ENCODE results near the gene MEGF9. TPM values are rescaled to one million over a fixed set of nuclear protein-coding genes. Genes with fewer than 3 reads are reported as not detected.

The MEGF9 gene
- polyA plus RNA-seq, 1 of the 3 experiments (the other 2 are of a cell fraction), result 1.8 TPM

DNA sequence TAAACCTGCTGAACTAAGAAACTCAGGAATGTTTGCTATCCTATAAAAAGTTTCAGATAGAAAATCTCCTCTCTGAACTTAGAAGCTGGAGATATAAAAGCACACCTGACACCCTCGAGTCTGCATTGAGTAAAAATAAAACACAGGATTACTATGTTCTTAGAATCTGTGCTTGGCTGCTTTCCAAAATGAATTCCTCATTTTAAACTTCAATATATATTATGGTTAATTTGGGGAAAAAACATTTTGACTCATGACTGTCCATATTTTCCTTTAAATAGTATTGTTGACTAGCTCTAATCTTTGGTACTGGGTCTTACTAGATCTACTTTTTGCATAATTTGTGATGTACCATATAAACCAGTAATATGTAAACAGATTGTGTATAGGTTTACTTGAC is 42.3 kb upstream of the MEGF9 start:
- 46% methylated on average over 1 of the region's 1 CpG for WGBS (ENCODE audit: low lambda C conversion rate)
- CTCF ChIA-PET, result interaction anchor here (0.6 to 3.3 kb wide), 42 partner anchors 9 to 643 kb away, joined by 3 to 47 read pairs (median 4); partner anchors contain the start of gene FBXW2

DNA sequence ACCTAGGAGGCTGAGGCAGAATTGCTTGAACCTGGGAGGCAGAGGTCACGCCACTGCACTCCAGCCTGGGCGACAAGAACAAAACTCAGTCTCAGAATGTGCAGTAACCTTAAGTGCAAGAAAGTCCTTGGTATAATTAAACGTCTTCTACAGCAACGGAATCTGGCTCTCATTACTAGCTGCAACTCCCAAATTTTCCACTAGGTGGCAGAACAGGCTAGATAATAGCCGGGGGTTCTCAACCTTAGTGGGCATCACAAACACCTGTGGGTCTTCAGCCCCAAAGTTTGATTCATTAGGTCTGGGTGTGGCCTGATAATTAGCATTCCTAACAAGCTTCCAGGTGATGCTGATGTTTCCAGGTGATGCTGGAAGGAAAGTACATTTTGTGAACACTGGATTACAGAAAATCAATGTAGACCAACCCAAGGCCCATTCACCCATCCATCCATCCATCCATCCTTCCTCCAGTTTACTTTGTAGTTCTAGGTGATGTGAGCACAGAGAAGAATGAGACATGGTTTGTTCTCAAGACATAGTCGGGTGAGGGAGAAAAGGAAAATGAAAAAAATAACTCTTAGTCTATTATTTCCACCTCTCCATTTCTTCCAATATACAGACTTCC is 41.7 kb upstream of the MEGF9 start:
- H3K9ac ChIP-seq, result no peak overlapping the region
- no peaks in the 10 kb centered on the region for H4K20me1 ChIP-seq (ENCODE audit: insufficient read depth)
- DNase-seq, result peak; percentile 86
- no peaks in the 10 kb centered on the region for H3K9me2 ChIP-seq
- ChIA-PET POLR2A (no interaction called here), CTCF (interaction anchor here (0.5 to 3.3 kb wide), 50 partner anchors 8 to 643 kb away, joined by 3 to 47 read pairs (median 4); partner anchors contain the start of gene FBXW2)
- peaks cover 0 to 8% of the 10 kb centered on the region in 2 experiments; a peak in 1 of 4 replicates for H3K4me1 ChIP-seq (ENCODE audit: control insufficient read depth in 1 of 2, insufficient read depth in 2 of 2, low read depth in 1 of 2, low read length in 1 of 2)
- TF ChIP-seq FOXJ3 (CRISPR knock-in tag; IDR thresholded peaks at IDR 0.05) (no peak), RAD21 (IDR thresholded peaks at IDR 0.05; ENCODE audit: low read length) (peak; percentile 94), MXI1 (IDR thresholded peaks at IDR 0.05; ENCODE audit: low read depth, low read length) (no peak), TCF12 (IDR thresholded peaks at IDR 0.05) (peak; percentile 23; the same call in 1 of the 2 replicates), CHD2 (IDR thresholded peaks at IDR 0.05; ENCODE audit: low read length, partially characterized antibody) (no peak), EZH2phosphoT487 (IDR thresholded peaks at IDR 0.05; ENCODE audit: borderline replicate concordance, low read depth) (no peak), RFX5 (IDR thresholded peaks at IDR 0.05; ENCODE audit: low read length) (no peak), GABPA (IDR thresholded peaks at IDR 0.05; ENCODE audit: low read depth) (no peak), NRF1 (IDR thresholded peaks at IDR 0.05; ENCODE audit: low read depth, low read length) (no peak), SMC3 (IDR thresholded peaks at IDR 0.05; ENCODE audit: low read depth, low read length) (peak; percentile 74)
- TF ChIP-seq, protein P1, sequence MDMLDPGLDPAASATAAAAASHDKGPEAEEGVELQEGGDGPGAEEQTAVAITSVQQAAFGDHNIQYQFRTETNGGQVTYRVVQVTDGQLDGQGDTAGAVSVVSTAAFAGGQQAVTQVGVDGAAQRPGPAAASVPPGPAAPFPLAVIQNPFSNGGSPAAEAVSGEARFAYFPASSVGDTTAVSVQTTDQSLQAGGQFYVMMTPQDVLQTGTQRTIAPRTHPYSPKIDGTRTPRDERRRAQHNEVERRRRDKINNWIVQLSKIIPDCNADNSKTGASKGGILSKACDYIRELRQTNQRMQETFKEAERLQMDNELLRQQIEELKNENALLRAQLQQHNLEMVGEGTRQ (IDR thresholded peaks at IDR 0.05; ENCODE audit: borderline replicate concordance, low read depth, low read length), result no peak
- TF ChIP-seq, protein P2, sequence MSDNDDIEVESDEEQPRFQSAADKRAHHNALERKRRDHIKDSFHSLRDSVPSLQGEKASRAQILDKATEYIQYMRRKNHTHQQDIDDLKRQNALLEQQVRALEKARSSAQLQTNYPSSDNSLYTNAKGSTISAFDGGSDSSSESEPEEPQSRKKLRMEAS (IDR thresholded peaks at IDR 0.05; ENCODE audit: low read depth), result no peak
- TF ChIP-seq, protein P3, sequence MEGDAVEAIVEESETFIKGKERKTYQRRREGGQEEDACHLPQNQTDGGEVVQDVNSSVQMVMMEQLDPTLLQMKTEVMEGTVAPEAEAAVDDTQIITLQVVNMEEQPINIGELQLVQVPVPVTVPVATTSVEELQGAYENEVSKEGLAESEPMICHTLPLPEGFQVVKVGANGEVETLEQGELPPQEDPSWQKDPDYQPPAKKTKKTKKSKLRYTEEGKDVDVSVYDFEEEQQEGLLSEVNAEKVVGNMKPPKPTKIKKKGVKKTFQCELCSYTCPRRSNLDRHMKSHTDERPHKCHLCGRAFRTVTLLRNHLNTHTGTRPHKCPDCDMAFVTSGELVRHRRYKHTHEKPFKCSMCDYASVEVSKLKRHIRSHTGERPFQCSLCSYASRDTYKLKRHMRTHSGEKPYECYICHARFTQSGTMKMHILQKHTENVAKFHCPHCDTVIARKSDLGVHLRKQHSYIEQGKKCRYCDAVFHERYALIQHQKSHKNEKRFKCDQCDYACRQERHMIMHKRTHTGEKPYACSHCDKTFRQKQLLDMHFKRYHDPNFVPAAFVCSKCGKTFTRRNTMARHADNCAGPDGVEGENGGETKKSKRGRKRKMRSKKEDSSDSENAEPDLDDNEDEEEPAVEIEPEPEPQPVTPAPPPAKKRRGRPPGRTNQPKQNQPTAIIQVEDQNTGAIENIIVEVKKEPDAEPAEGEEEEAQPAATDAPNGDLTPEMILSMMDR (IDR thresholded peaks at IDR 0.05), result peak; percentile 90
- peak overlapping the region in 1 of 2 experiments; percentile 26; a peak in 1 of 4 replicates for H3K4me3 ChIP-seq (ENCODE audit: low read depth in 2 of 2, low read length in 1 of 2)
- no peak overlapping the region; a peak in 1 of 4 replicates for H3K27ac ChIP-seq (ENCODE audit: low read depth in 2 of 2, low read length in 1 of 2)
- peaks cover 0 to 11% of the 10 kb centered on the region in 2 experiments for H3K36me3 ChIP-seq (replicated peaks in 1 of 2; ENCODE audit: control insufficient read depth in 1 of 2, insufficient read depth in 2 of 2, low read length in 1 of 2)
- no peaks in the 10 kb centered on the region for H3K27me3 ChIP-seq (ENCODE audit: insufficient read depth)
- 6% methylated on average over 6 of the region's 6 CpGs for WGBS (ENCODE audit: low lambda C conversion rate)
- no peaks in the 10 kb centered on the region for H3K79me2 ChIP-seq (ENCODE audit: insufficient read depth)
- H3F3A ChIP-seq (replicated peaks; ENCODE audit: insufficient read depth), result peaks cover 23% of the 10 kb centered on the region
- no peak overlapping the region for H3K4me2 ChIP-seq
- no peaks in the 10 kb centered on the region for H3K9me3 ChIP-seq
- no peak overlapping the region for H2AFZ ChIP-seq (ENCODE audit: low read depth)

More for the DNA sequence above, 42.3 kb upstream of the MEGF9 start:
- peaks cover 0 to 8% of the 10 kb centered on the region in 2 experiments; a peak in 1 of 4 replicates for H3K4me1 ChIP-seq (ENCODE audit: control insufficient read depth in 1 of 2, insufficient read depth in 2 of 2, low read depth in 1 of 2, low read length in 1 of 2)
- H2AFZ ChIP-seq (ENCODE audit: low read depth), result no peak overlapping the region
- POLR2A ChIA-PET, result no interaction called here
- no peak overlapping the region for H3K4me2 ChIP-seq
- no peak overlapping the region for H3K9ac ChIP-seq
- no peak overlapping the region for H3K4me3 ChIP-seq (ENCODE audit: low read depth in 2 of 2, low read length in 1 of 2)
- H3K36me3 ChIP-seq (replicated peaks in 1 of 2; ENCODE audit: control insufficient read depth in 1 of 2, insufficient read depth in 2 of 2, low read length in 1 of 2), result peaks cover 0 to 18% of the 10 kb centered on the region in 2 experiments
- no peaks in the 10 kb centered on the region for H3K9me3 ChIP-seq
- no peaks in the 10 kb centered on the region for H3K79me2 ChIP-seq (ENCODE audit: insufficient read depth)
- no peak for DNase-seq
- H3K27me3 ChIP-seq (ENCODE audit: insufficient read depth), result no peaks in the 10 kb centered on the region
- H4K20me1 ChIP-seq (ENCODE audit: insufficient read depth), result no peaks in the 10 kb centered on the region
- peaks cover 27% of the 10 kb centered on the region for H3F3A ChIP-seq (replicated peaks; ENCODE audit: insufficient read depth)
- H3K27ac ChIP-seq (ENCODE audit: low read depth in 2 of 2, low read length in 1 of 2), result no peak overlapping the region; a peak in 1 of 4 replicates
- H3K9me2 ChIP-seq, result no peaks in the 10 kb centered on the region
- TF ChIP-seq, protein P1 (IDR thresholded peaks at IDR 0.05; ENCODE audit: borderline replicate concordance, low read depth, low read length), result no peak
- TF ChIP-seq SIN3A (IDR thresholded peaks at IDR 0.05; ENCODE audit: borderline replicate concordance, low read depth, low read length), result no peak
- no peak for TF ChIP-seq NRF1 (IDR thresholded peaks at IDR 0.05; ENCODE audit: low read depth, low read length)

All from SK-N-SH (cell line).